Measurements from ENCODE around the gene LCA5L. TPM values are rescaled to one million over a fixed set of nuclear protein-coding genes. Genes with fewer than 3 reads are reported as not detected.

The LCA5L gene
- total and polyA plus RNA-seq, 10 of the 15 experiments (the other 5 are each of a cell fraction or from before 2014, with no cell fraction given) = 0.18 to 0.55 (median 0.27) TPM; not detected in 2

- TF ChIP-seq EED (IDR thresholded peaks at IDR 0.05; ENCODE audit: low read depth) (no peak), SMARCA5 (IDR thresholded peaks at IDR 0.05) (no peak), POU2F2 (IDR thresholded peaks at IDR 0.05; ENCODE audit: borderline replicate concordance, low read depth, low read length) (no peak)
Measured at GRCh38 chr21:39377444-39378050, 68.0 kb downstream of the LCA5L start (continued).

GRCh38 chr21:39375446-39375845 lies 70.1 kb downstream of the LCA5L start:
- DNase-seq (ENCODE audit: low read depth, low spot score) (no peak), FAIRE-seq (no peak), ATAC-seq (no peak)
- RAD21 ChIA-PET (ENCODE audit: unreplicated experiment) = interaction anchor here (0.6 kb wide), 1 partner anchor 10 kb away, joined by 4 read pairs; no protein-coding TSS in a partner anchor
- no TSS peak for BruUV-seq (replicated peaks)
- Histone ChIP-seq H3K9ac (ENCODE audit: control insufficient read depth, insufficient read depth, low read length) (no peak overlapping the region), H3K36me3 (ENCODE audit: control insufficient read depth in 2 of 2, insufficient read depth in 2 of 2, low read length in 1 of 2) (no peaks in the 10 kb centered on the region), H3K4me3 (no peak overlapping the region), H2AFZ (ENCODE audit: control insufficient read depth, low read depth, low read length) (no peak overlapping the region), H3K4me2 (ENCODE audit: control insufficient read depth, insufficient read depth) (no peak overlapping the region), H3K4me1 (ENCODE audit: control insufficient read depth, insufficient read depth, low read length) (peaks cover 4% of the 10 kb centered on the region), H3K9me3 (replicated peaks; ENCODE audit: control insufficient read depth, insufficient read depth, low read length) (no peaks in the 10 kb centered on the region), H4K20me1 (ENCODE audit: control insufficient read depth, insufficient read depth) (no peaks in the 10 kb centered on the region), H3K27me3 (replicated peaks in 1 of 2; ENCODE audit: control insufficient read depth in 2 of 2, insufficient read depth in 2 of 2, low read length in 1 of 2) (no peaks in the 10 kb centered on the region), H3K27ac (ENCODE audit: control insufficient read depth, insufficient read depth) (no peak overlapping the region), H3K79me2 (ENCODE audit: control insufficient read depth, insufficient read depth, low read length) (no peaks in the 10 kb centered on the region)
- SMC1A ChIA-PET (ENCODE audit: uncharacterized antibody, unreplicated experiment) = interaction anchor here (0.8 kb wide), 1 partner anchor 26 kb away, joined by 3 read pairs; no protein-coding TSS in a partner anchor
- 0 out of 2 replicates have a peak, but pooled peaks have one; percentile 16 for TF ChIP-seq JUNB (IDR thresholded peaks at IDR 0.05)
- no peak for TF ChIP-seq SPI1 (IDR thresholded peaks at IDR 0.05; ENCODE audit: borderline replicate concordance, insufficient read depth, low read depth, low read length)
- WGBS (ENCODE audit: insufficient coverage, insufficient replicate concordance, low lambda C conversion rate, missing lambda C conversion rate) = 0% methylated on average over 2 of the region's 2 CpGs
- CTCF ChIA-PET = interaction anchor here (3.8 kb wide), 1 partner anchor 12 kb away, joined by 23 read pairs; no protein-coding TSS in a partner anchor
- POLR2A ChIA-PET = no interaction called here
- in situ Hi-C loops (cut with MboI) = no loop called here
- intact Hi-C loops (cut with micrococcal nuclease; ENCODE audit: unreplicated experiment) = no loop called here

GRCh38 chr21:39374046-39374445 lies 71.5 kb downstream of the LCA5L start:
- CTCF ChIA-PET = interaction anchor here (1.3 to 3.8 kb wide), 2 partner anchors 14 to 67 kb away, joined by 8 to 23 read pairs; no protein-coding TSS in a partner anchor
- no TSS peak for BruUV-seq (replicated peaks)
- no peak overlapping the region for H3K4me3 ChIP-seq
- no peak overlapping the region for H3K9ac ChIP-seq (ENCODE audit: control insufficient read depth, insufficient read depth, low read length)
- peak overlapping the region; percentile 33 for H2AFZ ChIP-seq (ENCODE audit: control insufficient read depth, low read depth, low read length)
- 61% methylated on average over 6 of the region's 6 CpGs for WGBS (ENCODE audit: insufficient coverage, insufficient replicate concordance, low lambda C conversion rate, missing lambda C conversion rate)
- no peaks in the 10 kb centered on the region for H4K20me1 ChIP-seq (ENCODE audit: control insufficient read depth, insufficient read depth)
- no peaks in the 10 kb centered on the region for H3K79me2 ChIP-seq (ENCODE audit: control insufficient read depth, insufficient read depth, low read length)
- no peak overlapping the region for H3K27ac ChIP-seq (ENCODE audit: control insufficient read depth, insufficient read depth)
- in situ Hi-C loops (cut with MboI) (no loop called here), intact Hi-C loops (cut with micrococcal nuclease; ENCODE audit: unreplicated experiment) (no loop called here)
- FAIRE-seq (no peak), ATAC-seq (no peak), DNase-seq (ENCODE audit: low read depth, low spot score) (no peak)
- H3K27me3 ChIP-seq (replicated peaks in 1 of 2; ENCODE audit: control insufficient read depth in 2 of 2, insufficient read depth in 2 of 2, low read length in 1 of 2) = no peaks in the 10 kb centered on the region
- SMC1A ChIA-PET (ENCODE audit: uncharacterized antibody, unreplicated experiment) = interaction anchor here (0.9 to 1.7 kb wide), 2 partner anchors 13 to 68 kb away, joined by 3 to 6 read pairs; no protein-coding TSS in a partner anchor
- H3K4me1 ChIP-seq (ENCODE audit: control insufficient read depth, insufficient read depth, low read length) = peaks cover 4% of the 10 kb centered on the region
- no peaks in the 10 kb centered on the region for H3K36me3 ChIP-seq (ENCODE audit: control insufficient read depth in 2 of 2, insufficient read depth in 2 of 2, low read length in 1 of 2)
- RAD21 ChIA-PET (ENCODE audit: unreplicated experiment) = interaction anchor here (1.0 to 1.1 kb wide), 2 partner anchors 11 to 14 kb away, joined by 3 to 7 read pairs; no protein-coding TSS in a partner anchor
- H3K4me2 ChIP-seq (ENCODE audit: control insufficient read depth, insufficient read depth) = peak overlapping the region; percentile 11; the same call in 1 of the 2 replicates
- no peaks in the 10 kb centered on the region for H3K9me3 ChIP-seq (replicated peaks; ENCODE audit: control insufficient read depth, insufficient read depth, low read length)
- POLR2A ChIA-PET = no interaction called here
- no peak for TF ChIP-seq PRDM15 (CRISPR knock-in tag; IDR thresholded peaks at IDR 0.05)
- no peak for TF ChIP-seq SMARCA5 (IDR thresholded peaks at IDR 0.05)
- TF ChIP-seq ZBTB4 (CRISPR knock-in tag; IDR thresholded peaks at IDR 0.05) = no peak

All from GM12878 (cell line).